ENCODE results near the gene MAGOH. TPM values are rescaled to one million over a fixed set of nuclear protein-coding genes. Genes with fewer than 3 reads are reported as not detected.
"Not testable (repeated sequence)": the region's sequence is repeated elsewhere in the genome, so short reads cannot be mapped to it uniquely, and the experiment has no call there.

Gene MAGOH
- total RNA-seq, 1 donor from 2014 or later, result 55.0 TPM

DNA sequence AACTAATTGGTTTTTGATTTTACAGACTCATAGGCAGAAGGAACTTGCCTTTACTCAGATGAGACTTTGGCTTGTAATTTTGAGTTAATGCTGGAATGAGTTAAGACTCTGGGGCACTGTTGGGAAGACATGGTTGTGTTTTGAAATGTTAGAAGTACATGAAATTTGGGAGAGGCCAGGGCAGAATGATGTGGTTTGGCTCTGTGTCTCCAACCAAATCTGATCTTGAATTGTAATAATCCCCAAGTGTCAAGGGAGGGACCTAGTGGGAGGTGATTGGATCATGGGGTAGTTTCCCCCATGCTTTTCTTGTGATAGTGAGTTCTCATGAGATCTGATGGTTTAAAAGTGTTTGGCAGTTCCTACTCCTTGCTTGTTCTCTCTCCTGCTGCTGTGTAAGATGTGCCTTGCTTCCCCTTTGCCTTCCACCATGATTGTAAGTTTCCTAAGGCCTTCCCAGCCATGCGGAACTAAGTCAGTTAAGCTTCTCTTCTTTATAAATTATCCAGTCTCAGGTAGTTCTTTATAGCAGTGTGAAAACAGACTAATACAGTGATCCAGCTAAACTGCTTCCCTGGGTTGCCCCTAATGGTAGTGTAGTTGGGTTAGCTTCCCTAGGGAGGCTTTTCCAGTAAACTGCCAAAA is 31.5 kb downstream of the MAGOH start:
- H3K27ac Mint-ChIP-seq, result no peak overlapping the region
- H3K9me3 Mint-ChIP-seq, result peaks cover 13% of the 10 kb centered on the region
- H3K4me1 Mint-ChIP-seq (ENCODE audit: unreplicated experiment), result no peaks in the 10 kb centered on the region
- H3K4me3 Mint-ChIP-seq, result no peak overlapping the region
- H3K27me3 Mint-ChIP-seq, result no peaks in the 10 kb centered on the region
- TF ChIP-seq CTCF (conservative IDR thresholded peaks at IDR 0.05), result no peak
- H3K36me3 Mint-ChIP-seq, result peaks cover 55% of the 10 kb centered on the region
- no peak for DNase-seq (ENCODE audit: extremely low spot score, unreplicated experiment)

DNA sequence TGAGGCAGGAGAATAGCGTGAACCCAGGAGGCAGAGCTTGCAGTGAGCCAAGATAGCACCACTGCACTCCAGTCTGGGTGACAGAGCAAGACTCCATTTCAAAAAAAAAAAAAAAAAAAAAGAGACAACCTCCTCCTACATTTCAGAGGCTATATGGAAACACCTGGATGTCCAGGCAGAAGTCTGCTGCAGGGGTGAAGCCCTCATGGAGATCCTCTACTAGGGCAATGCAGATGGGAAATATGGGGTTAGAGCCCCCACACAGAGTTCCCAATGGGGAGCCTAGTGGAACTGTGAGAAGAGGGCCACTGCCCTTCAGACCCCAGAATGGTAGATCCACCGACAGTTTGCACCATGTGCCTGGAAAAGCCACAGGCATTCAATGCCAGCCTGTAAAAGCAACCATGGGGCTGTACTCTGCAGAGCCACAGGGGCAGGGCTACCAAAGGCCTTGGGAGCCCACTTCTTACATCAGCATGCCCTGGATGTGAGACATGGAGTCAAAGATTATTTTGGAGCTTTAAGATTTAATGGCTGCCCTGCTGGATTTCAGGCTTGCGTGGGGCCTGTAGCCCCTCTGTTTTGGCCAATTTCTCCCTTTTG is 32.1 kb downstream of the MAGOH start:
- not testable (repeated sequence) for H3K27me3 Mint-ChIP-seq; H3K27ac Mint-ChIP-seq; H3K4me3 Mint-ChIP-seq; H3K4me1 Mint-ChIP-seq (ENCODE audit: unreplicated experiment); DNase-seq (ENCODE audit: extremely low spot score, unreplicated experiment)
- Mint-ChIP-seq H3K36me3 (peaks cover 56% of the 10 kb centered on the region), H3K9me3 (peaks cover 13% of the 10 kb centered on the region)

- Mint-ChIP-seq H3K36me3 (peaks cover 61% of the 10 kb centered on the region), H3K9me3 (peaks cover 13% of the 10 kb centered on the region)
These were observed 32.8 kb downstream of the MAGOH start for GRCh38 chr1:53205496-53205895.

GRCh38 chr1:53203466-53203865 is 34.9 kb downstream of the MAGOH start:
- H3K27me3 Mint-ChIP-seq, result no peaks in the 10 kb centered on the region

More at GRCh38 chr1:53205496-53205895, 32.8 kb downstream of the MAGOH start:
- not testable (repeated sequence) for H3K4me1 Mint-ChIP-seq (ENCODE audit: unreplicated experiment); H3K27ac Mint-ChIP-seq; H3K4me3 Mint-ChIP-seq; DNase-seq (ENCODE audit: extremely low spot score, unreplicated experiment); H3K27me3 Mint-ChIP-seq

GRCh38 chr1:53198241-53198651 is 40.1 kb downstream of the MAGOH start:
- no peak for DNase-seq (ENCODE audit: extremely low spot score, unreplicated experiment)
- H3K9me3 Mint-ChIP-seq, result no peaks in the 10 kb centered on the region
- H3K27me3 Mint-ChIP-seq, result no peaks in the 10 kb centered on the region
- no peak for TF ChIP-seq CTCF (conservative IDR thresholded peaks at IDR 0.05)
- peak overlapping the region; percentile 93 for H3K27ac Mint-ChIP-seq
- peaks cover 25% of the 10 kb centered on the region for H3K4me1 Mint-ChIP-seq (ENCODE audit: unreplicated experiment)
- peaks cover 22% of the 10 kb centered on the region for H3K36me3 Mint-ChIP-seq
- H3K4me3 Mint-ChIP-seq, result peak overlapping the region; percentile 97

More at GRCh38 chr1:53203466-53203865, 34.9 kb downstream of the MAGOH start:
- peaks cover 53% of the 10 kb centered on the region for H3K36me3 Mint-ChIP-seq
- no peak overlapping the region for H3K27ac Mint-ChIP-seq
- DNase-seq (ENCODE audit: extremely low spot score, unreplicated experiment), result no peak
- peaks cover 13% of the 10 kb centered on the region for H3K9me3 Mint-ChIP-seq
- peaks cover under 1% of the 10 kb centered on the region for H3K4me1 Mint-ChIP-seq (ENCODE audit: unreplicated experiment)
- H3K4me3 Mint-ChIP-seq, result no peak overlapping the region
- no peak for TF ChIP-seq CTCF (conservative IDR thresholded peaks at IDR 0.05)

- H3K27ac Mint-ChIP-seq, result peak overlapping the region; percentile 93
- no peak for DNase-seq (ENCODE audit: extremely low spot score, unreplicated experiment)
- H3K4me1 Mint-ChIP-seq (ENCODE audit: unreplicated experiment), result peaks cover 25% of the 10 kb centered on the region
- peak overlapping the region; percentile 97 for H3K4me3 Mint-ChIP-seq
- H3K36me3 Mint-ChIP-seq, result peaks cover 15% of the 10 kb centered on the region
- H3K27me3 Mint-ChIP-seq, result no peaks in the 10 kb centered on the region
- TF ChIP-seq CTCF (conservative IDR thresholded peaks at IDR 0.05), result no peak
- no peaks in the 10 kb centered on the region for H3K9me3 Mint-ChIP-seq
These were observed 40.8 kb downstream of the MAGOH start for GRCh38 chr1:53197291-53198200.
